ENCODE measurements around the gene MNT. TPM values are rescaled to one million over a fixed set of nuclear protein-coding genes. Genes with fewer than 3 reads are reported as not detected.

MNT gene
- polyA plus RNA-seq, 1 donor (not counting 4 experiments of a cell fraction or from before 2014, with no cell fraction given) = 2.0 TPM

DNA sequence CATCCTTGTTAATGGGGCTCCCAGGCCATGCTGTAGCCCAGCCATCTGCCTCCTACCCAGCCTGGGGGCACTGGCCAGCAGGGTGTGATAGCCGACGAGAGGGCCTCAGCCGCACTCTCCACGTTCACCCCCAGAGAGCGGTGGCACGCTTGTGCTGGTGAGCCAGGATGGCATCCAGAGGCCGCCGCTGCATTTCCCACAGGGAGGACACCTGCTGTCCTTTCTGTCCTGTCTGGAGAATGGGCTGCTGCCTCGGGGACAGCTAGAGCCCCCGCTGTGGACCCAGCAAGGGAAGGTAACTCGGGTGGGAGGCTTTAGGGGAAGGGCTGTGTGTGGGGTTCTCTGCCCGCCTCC, 36.1 kb downstream of the MNT start:
- Histone ChIP-seq H3K4me2 (ENCODE audit: control insufficient read depth, extremely low read depth, insufficient read depth, low read depth, low read length) (no peak overlapping the region), H3K27ac (ENCODE audit: control insufficient read depth, insufficient read depth, low read length) (no peak overlapping the region), H3K79me2 (ENCODE audit: control insufficient read depth, insufficient read depth, low read length) (no peaks in the 10 kb centered on the region), H3K9ac (ENCODE audit: control insufficient read depth, extremely low read depth, insufficient read depth, low read length) (no peak overlapping the region), H3K4me3 (ENCODE audit: control insufficient read depth in 2 of 3, extremely low read depth in 1 of 3, insufficient read depth in 2 of 3, low read depth in 1 of 3, low read length in 3 of 3) (no peak overlapping the region), H3K9me1 (ENCODE audit: control insufficient read depth, extremely low read depth, insufficient read depth, low read length) (no peaks in the 10 kb centered on the region), H3K9me3 (ENCODE audit: control insufficient read depth, low read depth, low read length) (no peaks in the 10 kb centered on the region), H4K20me1 (ENCODE audit: control insufficient read depth, extremely low read depth, insufficient read depth, low read length) (no peaks in the 10 kb centered on the region), H3K4me1 (ENCODE audit: control insufficient read depth, extremely low read depth, insufficient read depth, low read length) (peaks cover 8% of the 10 kb centered on the region), H3K36me3 (ENCODE audit: control insufficient read depth in 2 of 2, extremely low read depth in 1 of 2, insufficient read depth in 2 of 2, low read length in 2 of 2) (peaks cover 5 to 12% of the 10 kb centered on the region in 2 experiments), H3K27me3 (ENCODE audit: control insufficient read depth, extremely low read depth, insufficient read depth, low read length) (no peaks in the 10 kb centered on the region), H2AFZ (ENCODE audit: control insufficient read depth, low read length) (no peak overlapping the region)
- no peak for TF ChIP-seq EZH2 (IDR thresholded peaks at IDR 0.05; ENCODE audit: low read length)
- TF ChIP-seq, protein P1, sequence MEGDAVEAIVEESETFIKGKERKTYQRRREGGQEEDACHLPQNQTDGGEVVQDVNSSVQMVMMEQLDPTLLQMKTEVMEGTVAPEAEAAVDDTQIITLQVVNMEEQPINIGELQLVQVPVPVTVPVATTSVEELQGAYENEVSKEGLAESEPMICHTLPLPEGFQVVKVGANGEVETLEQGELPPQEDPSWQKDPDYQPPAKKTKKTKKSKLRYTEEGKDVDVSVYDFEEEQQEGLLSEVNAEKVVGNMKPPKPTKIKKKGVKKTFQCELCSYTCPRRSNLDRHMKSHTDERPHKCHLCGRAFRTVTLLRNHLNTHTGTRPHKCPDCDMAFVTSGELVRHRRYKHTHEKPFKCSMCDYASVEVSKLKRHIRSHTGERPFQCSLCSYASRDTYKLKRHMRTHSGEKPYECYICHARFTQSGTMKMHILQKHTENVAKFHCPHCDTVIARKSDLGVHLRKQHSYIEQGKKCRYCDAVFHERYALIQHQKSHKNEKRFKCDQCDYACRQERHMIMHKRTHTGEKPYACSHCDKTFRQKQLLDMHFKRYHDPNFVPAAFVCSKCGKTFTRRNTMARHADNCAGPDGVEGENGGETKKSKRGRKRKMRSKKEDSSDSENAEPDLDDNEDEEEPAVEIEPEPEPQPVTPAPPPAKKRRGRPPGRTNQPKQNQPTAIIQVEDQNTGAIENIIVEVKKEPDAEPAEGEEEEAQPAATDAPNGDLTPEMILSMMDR (optimal IDR thresholded peaks at IDR 0.05 in 1 of 3, IDR thresholded peaks at IDR 0.05 in 1 of 3, conservative IDR thresholded peaks at IDR 0.05 in 1 of 3; ENCODE audit: extremely low read depth in 1 of 3, insufficient read depth in 2 of 3, low read length in 3 of 3) = no peak
- dilution Hi-C loops (cut with MboI; ENCODE audit: extremely low pct_ligation_motif_present, low sequenced_read_pairs) = no loop called here
- DNase-seq (ENCODE audit: low read depth, low spot score) = no peak
- no peak for FAIRE-seq

DNA sequence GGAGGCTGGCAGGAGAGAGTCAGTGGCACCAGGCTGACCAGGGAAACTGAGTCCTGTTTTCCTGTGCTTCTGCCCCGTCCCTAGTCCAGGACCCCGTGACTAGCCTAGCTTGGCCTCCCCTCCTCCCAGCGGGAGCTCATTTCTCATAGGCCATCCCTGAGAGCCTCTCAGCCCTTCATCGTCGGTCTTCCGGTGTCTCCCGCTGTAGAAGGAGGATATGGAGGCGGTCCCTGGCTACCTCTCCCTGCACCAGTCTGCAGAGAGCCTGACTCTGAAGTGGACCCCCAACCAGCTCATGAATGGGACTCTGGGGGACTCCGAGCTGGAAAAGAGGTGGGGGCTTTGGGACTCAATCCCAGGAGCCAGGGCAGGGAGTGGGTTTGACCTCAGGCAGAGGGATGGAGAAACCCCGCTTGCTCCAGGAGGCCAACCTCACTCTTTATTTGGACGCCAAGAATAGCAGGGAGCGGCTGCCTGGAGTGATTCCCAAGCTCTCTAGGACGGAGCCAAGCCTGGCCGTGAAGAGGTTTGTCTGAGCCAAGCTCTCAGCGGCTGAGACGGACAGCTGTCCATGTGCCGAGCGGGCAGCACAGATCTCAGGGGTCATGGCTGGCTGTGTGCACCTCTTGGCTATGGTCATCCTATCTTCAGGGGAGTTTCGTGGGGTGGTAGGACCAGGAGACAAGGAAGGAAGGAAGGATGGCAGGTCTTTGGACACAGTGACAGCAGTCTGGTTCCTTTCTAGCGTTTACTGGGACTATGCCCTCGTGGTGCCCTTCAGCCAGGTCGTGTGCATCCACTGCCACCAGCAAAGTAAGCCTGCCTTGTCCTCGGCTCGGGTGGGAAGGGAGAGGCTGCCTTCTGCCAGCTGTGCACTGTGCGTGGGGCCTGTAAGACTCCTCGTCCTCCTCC, 36.8 kb downstream of the MNT start:
- Histone ChIP-seq H3K36me3 (ENCODE audit: control insufficient read depth in 2 of 2, extremely low read depth in 1 of 2, insufficient read depth in 2 of 2, low read length in 2 of 2) (peaks cover 5 to 12% of the 10 kb centered on the region in 2 experiments), H3K9ac (ENCODE audit: control insufficient read depth, extremely low read depth, insufficient read depth, low read length) (no peak overlapping the region), H3K27me3 (ENCODE audit: control insufficient read depth, extremely low read depth, insufficient read depth, low read length) (no peaks in the 10 kb centered on the region), H3K4me1 (ENCODE audit: control insufficient read depth, extremely low read depth, insufficient read depth, low read length) (peaks cover 14% of the 10 kb centered on the region), H3K79me2 (ENCODE audit: control insufficient read depth, insufficient read depth, low read length) (no peaks in the 10 kb centered on the region), H2AFZ (ENCODE audit: control insufficient read depth, low read length) (no peak overlapping the region), H3K27ac (ENCODE audit: control insufficient read depth, insufficient read depth, low read length) (no peak overlapping the region), H3K4me2 (ENCODE audit: control insufficient read depth, extremely low read depth, insufficient read depth, low read depth, low read length) (no peak overlapping the region), H3K9me1 (ENCODE audit: control insufficient read depth, extremely low read depth, insufficient read depth, low read length) (no peaks in the 10 kb centered on the region), H4K20me1 (ENCODE audit: control insufficient read depth, extremely low read depth, insufficient read depth, low read length) (no peaks in the 10 kb centered on the region), H3K9me3 (ENCODE audit: control insufficient read depth, low read depth, low read length) (no peaks in the 10 kb centered on the region), H3K4me3 (ENCODE audit: control insufficient read depth in 2 of 3, extremely low read depth in 1 of 3, insufficient read depth in 2 of 3, low read depth in 1 of 3, low read length in 3 of 3) (no peak overlapping the region)
- dilution Hi-C loops (cut with MboI; ENCODE audit: extremely low pct_ligation_motif_present, low sequenced_read_pairs) = no loop called here
- FAIRE-seq (no peak), DNase-seq (ENCODE audit: low read depth, low spot score) (no peak)
- TF ChIP-seq, protein P1 (optimal IDR thresholded peaks at IDR 0.05 in 1 of 3, IDR thresholded peaks at IDR 0.05 in 1 of 3, conservative IDR thresholded peaks at IDR 0.05 in 1 of 3; ENCODE audit: extremely low read depth in 1 of 3, insufficient read depth in 2 of 3, low read length in 3 of 3) = no peak
- TF ChIP-seq EZH2 (IDR thresholded peaks at IDR 0.05; ENCODE audit: low read length) = no peak

All from keratinocyte (primary cell).